Measurements from ENCODE around the gene CC2D2A.

CC2D2A gene

GRCh38 chr4:15434091-15434490 lies 35.6 kb upstream of the CC2D2A start:
- H3K4me3 ChIP-seq (ENCODE audit: low read depth, low read length) = no peak overlapping the region
- TF ChIP-seq CTCF (conservative IDR thresholded peaks at IDR 0.05; ENCODE audit: low read depth, low read length) = no peak
- DNase-seq (ENCODE audit: low read depth) = no peak

- H3K4me3 ChIP-seq (ENCODE audit: low read depth, low read length) = no peak overlapping the region
- DNase-seq (ENCODE audit: low read depth) = no peak
- TF ChIP-seq CTCF (conservative IDR thresholded peaks at IDR 0.05; ENCODE audit: low read depth, low read length) = no peak
Measured at GRCh38 chr4:15434676-15435075, 35.0 kb upstream of the CC2D2A start.

- no peak for TF ChIP-seq CTCF (conservative IDR thresholded peaks at IDR 0.05; ENCODE audit: low read depth, low read length)
- DNase-seq (ENCODE audit: low read depth) = peak; percentile 82
- no peak overlapping the region for H3K4me3 ChIP-seq (ENCODE audit: low read depth, low read length)
Measured at GRCh38 chr4:15436513-15436912, 33.2 kb upstream of the CC2D2A start.

GRCh38 chr4:15438939-15439524 lies 30.6 kb upstream of the CC2D2A start:
- peak; percentile 51 for DNase-seq (ENCODE audit: low read depth)
- no peak for TF ChIP-seq CTCF (conservative IDR thresholded peaks at IDR 0.05; ENCODE audit: low read depth, low read length)
- H3K4me3 ChIP-seq (ENCODE audit: low read depth, low read length) = no peak overlapping the region

- no peak overlapping the region for H3K4me3 ChIP-seq (ENCODE audit: low read depth, low read length)
- TF ChIP-seq CTCF (conservative IDR thresholded peaks at IDR 0.05; ENCODE audit: low read depth, low read length) = no peak
- DNase-seq (ENCODE audit: low read depth) = no peak
Measured at GRCh38 chr4:15443371-15444160, 26.1 kb upstream of the CC2D2A start.

- DNase-seq (ENCODE audit: low read depth) = no peak
- no peak for TF ChIP-seq CTCF (conservative IDR thresholded peaks at IDR 0.05; ENCODE audit: low read depth, low read length)
- H3K4me3 ChIP-seq (ENCODE audit: low read depth, low read length) = no peak overlapping the region
Measured at GRCh38 chr4:15444276-15444675, 25.4 kb upstream of the CC2D2A start.

All from choroid plexus epithelial cell (primary cell).